Neural cell (in vitro differentiated cells): ENCODE measurements around the gene EIF3B. TPM values are rescaled to one million over a fixed set of nuclear protein-coding genes. Genes with fewer than 3 reads are reported as not detected.

Source experiments
- H2AFZ ChIP-seq: fragments of 200-600, 300-800 bp; sonication (generic), shearing (Covaris generic); 2 replicates; pipeline ENCODE4 v1.6.0; 2014; ENCODE audit warnings: low read depth, mild to moderate bottlenecking, antibody characterized with exemption, low read length, moderate library complexity
- H3F3A ChIP-seq: fragments of 200-600 bp; shearing (Covaris generic); 2 replicates; pipeline ENCODE4 v1.6.1; 2016; ENCODE audit warnings: mild to moderate bottlenecking, moderate library complexity, mixed read lengths, antibody characterized with exemption, low read length; ENCODE audit not compliant: insufficient read depth, poor library complexity, severe bottlenecking
- H3K27ac ChIP-seq: fragments of 200-600, 300-800 bp; sonication (generic), shearing (Covaris generic); 2 replicates; pipeline ENCODE4 v1.5.1; 2014; ENCODE audit warnings: mild to moderate bottlenecking, low read length, moderate library complexity
- H3K27me3 ChIP-seq: fragments of 300-800, 200-600 bp; sonication (generic), shearing (Covaris generic); 2 replicates; pipeline ENCODE4 v1.6.0; 2014; ENCODE audit warnings: mild to moderate bottlenecking, low read depth, low read length, moderate library complexity; ENCODE audit not compliant: insufficient read depth
- H3K36me3 ChIP-seq: fragments of 300-800, 200-600 bp; sonication (generic), shearing (Covaris generic); 2 replicates; pipeline ENCODE4 v1.5.1; 2014; ENCODE audit warnings: mild to moderate bottlenecking, antibody characterized with exemption, low read length, moderate library complexity; ENCODE audit not compliant: insufficient read depth
- H3K4me2 ChIP-seq: fragments of 300-800, 200-600 bp; sonication (generic), shearing (Covaris generic); 2 replicates; pipeline ENCODE4 v1.6.0; 2014; ENCODE audit warnings: mild to moderate bottlenecking, low read length
- H3K4me3 ChIP-seq: fragments of 300-800, 200-600 bp; sonication (generic), shearing (Covaris generic); 2 replicates; pipeline ENCODE4 v1.5.1; 2014; ENCODE audit warnings: mild to moderate bottlenecking, low read length, moderate library complexity
- H3K79me2 ChIP-seq: fragments of 200-600 bp; shearing (Covaris generic); replicated peaks from 2 replicates; pipeline ENCODE4 v1.6.0; 2014; ENCODE audit warnings: mild to moderate bottlenecking, low read length, moderate library complexity; ENCODE audit not compliant: insufficient read depth
- H3K9ac ChIP-seq: fragments of 300-800, 200-600 bp; sonication (generic), shearing (Covaris generic); 2 replicates; pipeline ENCODE4 v1.6.1; 2016; ENCODE audit warnings: mild to moderate bottlenecking, low read length, mixed read lengths
- H3K9me2 ChIP-seq: fragments of 200-600 bp; shearing (Covaris generic); 2 replicates; pipeline ENCODE4 v1.6.1; 2016; ENCODE audit warnings: mild to moderate bottlenecking, low read length, mixed read lengths; ENCODE audit not compliant: insufficient read depth
- H3K9me3 ChIP-seq: fragments of 200-600, 300-800 bp; sonication (generic), shearing (Covaris generic); 2 replicates; pipeline ENCODE4 v1.6.1; 2016; ENCODE audit warnings: mild to moderate bottlenecking, mixed run types, low read length, moderate library complexity, mixed read lengths
- H4K20me1 ChIP-seq: fragments of 200-600 bp; shearing (Covaris generic); 2 replicates; pipeline ENCODE4 v1.6.1; 2016; ENCODE audit warnings: mild to moderate bottlenecking, mixed run types; ENCODE audit not compliant: insufficient read depth
- EP300 ChIP-seq: fragments of 450-650 bp; conservative IDR thresholded peaks from 2 replicates; pipeline ENCODE4 v1.6.1; 2014; ENCODE audit warnings: antibody characterized with exemption, mild to moderate bottlenecking, moderate library complexity; ENCODE audit not compliant: poor library complexity, severe bottlenecking
- EZH2 ChIP-seq: fragments of 200-600, 300-800 bp; shearing (Covaris generic), sonication (generic); IDR thresholded peaks from 2 replicates; pipeline ENCODE4 v1.6.1; 2014; ENCODE audit warnings: antibody characterized with exemption, low read length, borderline replicate concordance, mild to moderate bottlenecking; ENCODE audit not compliant: insufficient read depth, poor library complexity, severe bottlenecking
- MXI1 ChIP-seq: fragments of 450-650 bp; conservative IDR thresholded peaks from 2 replicates; pipeline ENCODE4 v1.6.1; 2014; ENCODE audit warnings: antibody characterized with exemption, mild to moderate bottlenecking; ENCODE audit not compliant: poor library complexity, severe bottlenecking
- POLR2AphosphoS5 ChIP-seq: IDR thresholded peaks from 2 replicates; pipeline ENCODE4 v1.6.1; 2012
- RAD21 ChIP-seq: fragments of 450-650 bp; conservative IDR thresholded peaks from 2 replicates; pipeline ENCODE4 v1.6.1; 2014; ENCODE audit warnings: antibody characterized with exemption, mild to moderate bottlenecking, moderate library complexity
- SMC3 ChIP-seq: fragments of 450-650 bp; conservative IDR thresholded peaks from 2 replicates; pipeline ENCODE4 v1.6.1; 2014; ENCODE audit warnings: antibody characterized with exemption, mild to moderate bottlenecking, moderate library complexity; ENCODE audit not compliant: poor library complexity
- TAF1 ChIP-seq: IDR thresholded peaks from 2 replicates; pipeline ENCODE4 v1.6.1; 2012; ENCODE audit warnings: low read depth
- polyA plus RNA-seq: library from polyadenylated mRNA; depleted of rRNA; stranded (reverse); fragments of >200 nt; gene quantifications from 2 replicates; pipeline ENCODE4 v1.2.3, GENCODE V29; 2014
- TF ChIP-seq, protein P1 (sequence below): IDR thresholded peaks from 2 replicates; pipeline ENCODE4 v1.6.1; 2012; ENCODE audit warnings: borderline replicate concordance
- TF ChIP-seq, protein P2 (sequence below): fragments of 450-650 bp; IDR thresholded peaks from 2 replicates; pipeline ENCODE4 v1.5.1; 2014; ENCODE audit warnings: antibody characterized with exemption, mild to moderate bottlenecking, moderate library complexity; ENCODE audit not compliant: poor library complexity, severe bottlenecking

Gene EIF3B
- polyA plus RNA-seq, 1 donor from 2014 or later, result 65.1 TPM

DNA sequence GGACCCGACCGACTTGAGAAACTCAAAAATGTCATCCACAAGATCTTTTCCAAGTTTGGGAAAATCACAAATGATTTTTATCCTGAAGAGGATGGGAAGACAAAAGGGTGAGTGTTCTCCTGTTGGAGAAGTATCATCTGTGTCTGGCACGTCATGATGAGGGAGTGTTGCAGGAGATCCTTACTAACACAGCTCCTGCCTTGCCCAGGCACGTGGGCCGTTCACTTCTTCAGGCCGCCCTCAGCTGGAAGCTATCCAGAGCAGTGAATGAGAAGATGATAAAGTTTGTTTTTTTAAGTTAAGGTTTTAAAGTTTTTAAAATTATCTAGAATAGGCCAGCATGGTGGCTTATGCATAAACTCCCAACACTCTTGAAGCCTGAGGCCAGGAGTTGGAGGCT lies 6.2 kb downstream of the EIF3B start:
- no peaks in the 10 kb centered on the region for H3K36me3 ChIP-seq

DNA sequence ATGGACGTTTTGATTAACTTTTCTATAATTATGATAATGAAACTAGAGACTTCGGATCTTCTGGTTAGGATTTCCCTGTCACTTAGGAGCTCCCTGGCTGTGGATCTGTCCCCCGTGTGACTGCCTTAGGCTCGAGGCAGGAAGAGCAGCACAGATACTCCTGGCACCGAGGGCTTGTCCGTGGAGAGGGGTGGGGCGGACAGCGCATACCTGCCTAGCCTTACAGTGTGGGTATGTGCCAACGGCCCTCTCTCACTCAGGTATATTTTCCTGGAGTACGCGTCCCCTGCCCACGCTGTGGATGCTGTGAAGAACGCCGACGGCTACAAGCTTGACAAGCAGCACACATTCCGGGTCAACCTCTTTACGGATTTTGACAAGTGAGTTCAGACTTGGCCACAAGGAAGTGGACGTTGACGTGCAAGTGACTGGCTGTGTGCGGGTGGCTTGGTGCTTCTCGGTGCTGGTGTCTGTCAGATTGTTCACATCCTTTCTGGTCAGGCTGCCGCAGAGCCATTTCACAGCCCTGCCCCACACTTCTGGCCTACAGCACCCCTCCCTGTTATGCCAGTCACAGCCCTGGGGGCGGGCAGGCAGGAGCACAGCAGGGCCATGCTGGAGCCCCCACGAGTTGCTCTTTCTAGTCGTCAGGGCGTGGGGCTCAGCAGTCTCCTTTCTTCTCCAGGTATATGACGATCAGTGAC lies 7.9 kb downstream of the EIF3B start:
- Histone ChIP-seq H3K27ac (no peak overlapping the region), H4K20me1 (no peaks in the 10 kb centered on the region), H3K9me2 (no peaks in the 10 kb centered on the region), H3K4me3 (no peak overlapping the region), H3K36me3 (no peaks in the 10 kb centered on the region), H3K79me2 (peaks cover 25% of the 10 kb centered on the region), H3F3A (no peaks in the 10 kb centered on the region), H2AFZ (no peak overlapping the region), H3K9ac (no peak overlapping the region), H3K4me2 (no peak overlapping the region), H3K9me3 (no peaks in the 10 kb centered on the region), H3K27me3 (no peaks in the 10 kb centered on the region)
- TF ChIP-seq POLR2AphosphoS5 (no peak), EZH2 (no peak), SMC3 (no peak), MXI1 (no peak), TAF1 (no peak), RAD21 (no peak), EP300 (no peak)
- TF ChIP-seq, protein P1, sequence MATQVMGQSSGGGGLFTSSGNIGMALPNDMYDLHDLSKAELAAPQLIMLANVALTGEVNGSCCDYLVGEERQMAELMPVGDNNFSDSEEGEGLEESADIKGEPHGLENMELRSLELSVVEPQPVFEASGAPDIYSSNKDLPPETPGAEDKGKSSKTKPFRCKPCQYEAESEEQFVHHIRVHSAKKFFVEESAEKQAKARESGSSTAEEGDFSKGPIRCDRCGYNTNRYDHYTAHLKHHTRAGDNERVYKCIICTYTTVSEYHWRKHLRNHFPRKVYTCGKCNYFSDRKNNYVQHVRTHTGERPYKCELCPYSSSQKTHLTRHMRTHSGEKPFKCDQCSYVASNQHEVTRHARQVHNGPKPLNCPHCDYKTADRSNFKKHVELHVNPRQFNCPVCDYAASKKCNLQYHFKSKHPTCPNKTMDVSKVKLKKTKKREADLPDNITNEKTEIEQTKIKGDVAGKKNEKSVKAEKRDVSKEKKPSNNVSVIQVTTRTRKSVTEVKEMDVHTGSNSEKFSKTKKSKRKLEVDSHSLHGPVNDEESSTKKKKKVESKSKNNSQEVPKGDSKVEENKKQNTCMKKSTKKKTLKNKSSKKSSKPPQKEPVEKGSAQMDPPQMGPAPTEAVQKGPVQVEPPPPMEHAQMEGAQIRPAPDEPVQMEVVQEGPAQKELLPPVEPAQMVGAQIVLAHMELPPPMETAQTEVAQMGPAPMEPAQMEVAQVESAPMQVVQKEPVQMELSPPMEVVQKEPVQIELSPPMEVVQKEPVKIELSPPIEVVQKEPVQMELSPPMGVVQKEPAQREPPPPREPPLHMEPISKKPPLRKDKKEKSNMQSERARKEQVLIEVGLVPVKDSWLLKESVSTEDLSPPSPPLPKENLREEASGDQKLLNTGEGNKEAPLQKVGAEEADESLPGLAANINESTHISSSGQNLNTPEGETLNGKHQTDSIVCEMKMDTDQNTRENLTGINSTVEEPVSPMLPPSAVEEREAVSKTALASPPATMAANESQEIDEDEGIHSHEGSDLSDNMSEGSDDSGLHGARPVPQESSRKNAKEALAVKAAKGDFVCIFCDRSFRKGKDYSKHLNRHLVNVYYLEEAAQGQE, result no peak
- TF ChIP-seq, protein P2, sequence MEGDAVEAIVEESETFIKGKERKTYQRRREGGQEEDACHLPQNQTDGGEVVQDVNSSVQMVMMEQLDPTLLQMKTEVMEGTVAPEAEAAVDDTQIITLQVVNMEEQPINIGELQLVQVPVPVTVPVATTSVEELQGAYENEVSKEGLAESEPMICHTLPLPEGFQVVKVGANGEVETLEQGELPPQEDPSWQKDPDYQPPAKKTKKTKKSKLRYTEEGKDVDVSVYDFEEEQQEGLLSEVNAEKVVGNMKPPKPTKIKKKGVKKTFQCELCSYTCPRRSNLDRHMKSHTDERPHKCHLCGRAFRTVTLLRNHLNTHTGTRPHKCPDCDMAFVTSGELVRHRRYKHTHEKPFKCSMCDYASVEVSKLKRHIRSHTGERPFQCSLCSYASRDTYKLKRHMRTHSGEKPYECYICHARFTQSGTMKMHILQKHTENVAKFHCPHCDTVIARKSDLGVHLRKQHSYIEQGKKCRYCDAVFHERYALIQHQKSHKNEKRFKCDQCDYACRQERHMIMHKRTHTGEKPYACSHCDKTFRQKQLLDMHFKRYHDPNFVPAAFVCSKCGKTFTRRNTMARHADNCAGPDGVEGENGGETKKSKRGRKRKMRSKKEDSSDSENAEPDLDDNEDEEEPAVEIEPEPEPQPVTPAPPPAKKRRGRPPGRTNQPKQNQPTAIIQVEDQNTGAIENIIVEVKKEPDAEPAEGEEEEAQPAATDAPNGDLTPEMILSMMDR, result no peak

More for the DNA sequence above, 6.2 kb downstream of the EIF3B start:
- Histone ChIP-seq H3K9me2 (no peaks in the 10 kb centered on the region), H3K9me3 (no peaks in the 10 kb centered on the region), H3K27ac (no peak overlapping the region), H3K9ac (no peak overlapping the region), H3K4me3 (no peak overlapping the region), H2AFZ (no peak overlapping the region), H3K27me3 (no peaks in the 10 kb centered on the region), H3F3A (no peaks in the 10 kb centered on the region), H4K20me1 (no peaks in the 10 kb centered on the region), H3K79me2 (peaks cover 42% of the 10 kb centered on the region), H3K4me2 (no peak overlapping the region)
- TF ChIP-seq MXI1 (no peak), EZH2 (no peak), POLR2AphosphoS5 (no peak), EP300 (no peak), TAF1 (no peak), SMC3 (no peak), RAD21 (no peak)
- TF ChIP-seq, protein P2, result no peak
- TF ChIP-seq, protein P1, result no peak
